Smooth muscle cell (in vitro differentiated cells): ENCODE results near the gene PIK3CA. TPM values are rescaled to one million over a fixed set of nuclear protein-coding genes. Genes with fewer than 3 reads are reported as not detected.
"Not testable (repeated sequence)": the region's sequence is repeated elsewhere in the genome, so short reads cannot be mapped to it uniquely, and the experiment has no call there.

Experiments used
- DNase-seq: peaks from one replicate; lab custom pipeline; 2025; ENCODE audit not compliant: unreplicated experiment; lab: John Stamatoyannopoulos, UW
- H2AFZ ChIP-seq: fragments of 200-600 bp; sonication (generic); 2 replicates; pipeline ENCODE4 v1.6.0; 2016; ENCODE audit warnings: antibody characterized with exemption, low read depth, mild to moderate bottlenecking
- H3F3A ChIP-seq: fragments of 200-600 bp; sonication (generic); 2 replicates; pipeline ENCODE4 v1.6.0; 2017; ENCODE audit warnings: antibody characterized with exemption, low read depth
- H3K27ac ChIP-seq: fragments of 200-600 bp; sonication (generic); 2 replicates; pipeline ENCODE4 v1.5.1; 2016; ENCODE audit warnings: low read depth, mild to moderate bottlenecking
- H3K27me3 ChIP-seq: fragments of 200-600 bp; sonication (generic); 2 replicates; pipeline ENCODE4 v1.6.1; 2016; ENCODE audit warnings: low read depth, mild to moderate bottlenecking
- H3K36me3 ChIP-seq: fragments of 200-600 bp; sonication (generic); 2 replicates; pipeline ENCODE4 v1.5.1; 2016; ENCODE audit warnings: low read depth
- H3K4me1 ChIP-seq: fragments of 200-600 bp; sonication (generic); 2 replicates; pipeline ENCODE4 v1.5.1; 2016; ENCODE audit warnings: low read depth
- H3K4me2 ChIP-seq: fragments of 200-600 bp; sonication (generic); 2 replicates; pipeline ENCODE4 v1.6.0; 2016; ENCODE audit warnings: mild to moderate bottlenecking
- H3K4me3 ChIP-seq: fragments of 200-600 bp; sonication (generic); 2 replicates; pipeline ENCODE4 v1.5.1; 2016; ENCODE audit warnings: mild to moderate bottlenecking
- H3K79me2 ChIP-seq: fragments of 200-600 bp; sonication (generic); 2 replicates; pipeline ENCODE4 v1.6.0; 2016; ENCODE audit warnings: low read depth, mild to moderate bottlenecking
- H3K9ac ChIP-seq: fragments of 200-600 bp; sonication (generic); 2 replicates; pipeline ENCODE4 v1.6.0; 2016; ENCODE audit warnings: low read depth
- H3K9me3 ChIP-seq: fragments of 200-600 bp; sonication (generic); replicated peaks from 2 replicates; pipeline ENCODE4 v1.5.1; 2016; ENCODE audit warnings: low read depth
- H4K20me1 ChIP-seq: fragments of 200-600 bp; sonication (generic); 2 replicates; pipeline ENCODE4 v1.6.0; 2016; ENCODE audit warnings: low read depth
- WGBS: methylation state at CpG from one replicate; pipeline ENCODE4 v1.1.7; 2016; ENCODE audit warnings: low lambda C conversion rate; 5-methylcytosine and 5-hydroxymethylcytosine counted together
- polyA plus RNA-seq: library from polyadenylated mRNA; unstranded; fragments of >200 nt; fragmentation: Nextera tagmentation; extraction: Ambion mirVana; gene quantifications from 2 replicates; pipeline ENCODE4 v1.2.1, GENCODE V29; 2016
- total RNA-seq: library from RNA; depleted of rRNA; stranded (reverse); fragments of >200 nt; gene quantifications from 2 replicates; pipeline ENCODE4 v1.2.3, GENCODE V29; 2014
- TF ChIP-seq, protein P1 (sequence below): fragments of 200-600 bp; sonication (generic); IDR thresholded peaks from 2 replicates; pipeline ENCODE4 v1.5.1; 2017; ENCODE audit warnings: borderline replicate concordance, mild to moderate bottlenecking, antibody characterized with exemption; ENCODE audit not compliant: insufficient read depth, poor library complexity, severe bottlenecking

The PIK3CA gene
- total and polyA plus RNA-seq, 2 experiments from 2014 or later: 6.1 to 19.6 TPM

- H3K36me3 ChIP-seq: no peaks in the 10 kb centered on the region
- no peaks in the 10 kb centered on the region for H3K9me3 ChIP-seq
- H3F3A ChIP-seq: peaks cover 6% of the 10 kb centered on the region
- no peak overlapping the region for H3K4me2 ChIP-seq
- H4K20me1 ChIP-seq: no peaks in the 10 kb centered on the region
- WGBS: 29% methylated on average over 1 of the region's 1 CpG
- H3K4me3 ChIP-seq: no peak overlapping the region
- no peak overlapping the region for H3K27ac ChIP-seq
- TF ChIP-seq, protein P1, sequence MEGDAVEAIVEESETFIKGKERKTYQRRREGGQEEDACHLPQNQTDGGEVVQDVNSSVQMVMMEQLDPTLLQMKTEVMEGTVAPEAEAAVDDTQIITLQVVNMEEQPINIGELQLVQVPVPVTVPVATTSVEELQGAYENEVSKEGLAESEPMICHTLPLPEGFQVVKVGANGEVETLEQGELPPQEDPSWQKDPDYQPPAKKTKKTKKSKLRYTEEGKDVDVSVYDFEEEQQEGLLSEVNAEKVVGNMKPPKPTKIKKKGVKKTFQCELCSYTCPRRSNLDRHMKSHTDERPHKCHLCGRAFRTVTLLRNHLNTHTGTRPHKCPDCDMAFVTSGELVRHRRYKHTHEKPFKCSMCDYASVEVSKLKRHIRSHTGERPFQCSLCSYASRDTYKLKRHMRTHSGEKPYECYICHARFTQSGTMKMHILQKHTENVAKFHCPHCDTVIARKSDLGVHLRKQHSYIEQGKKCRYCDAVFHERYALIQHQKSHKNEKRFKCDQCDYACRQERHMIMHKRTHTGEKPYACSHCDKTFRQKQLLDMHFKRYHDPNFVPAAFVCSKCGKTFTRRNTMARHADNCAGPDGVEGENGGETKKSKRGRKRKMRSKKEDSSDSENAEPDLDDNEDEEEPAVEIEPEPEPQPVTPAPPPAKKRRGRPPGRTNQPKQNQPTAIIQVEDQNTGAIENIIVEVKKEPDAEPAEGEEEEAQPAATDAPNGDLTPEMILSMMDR: no peak
- H2AFZ ChIP-seq: no peak overlapping the region
- H3K27me3 ChIP-seq: no peaks in the 10 kb centered on the region
- DNase-seq: no peak
- H3K4me1 ChIP-seq: no peaks in the 10 kb centered on the region
- no peaks in the 10 kb centered on the region for H3K79me2 ChIP-seq
- H3K9ac ChIP-seq: no peak overlapping the region
Measured at GRCh38 chr3:179105881-179106280, 42.3 kb upstream of the PIK3CA start.

GRCh38 chr3:179107617-179108016, 40.5 kb upstream of the PIK3CA start:
- no peaks in the 10 kb centered on the region for H3K9me3 ChIP-seq
- TF ChIP-seq, protein P1: no peak
- H3K9ac ChIP-seq: no peak overlapping the region
- peak overlapping the region; percentile 9 for H3K4me2 ChIP-seq
- H3F3A ChIP-seq: peaks cover 6% of the 10 kb centered on the region
- no peak overlapping the region for H3K4me3 ChIP-seq
- no peaks in the 10 kb centered on the region for H3K27me3 ChIP-seq
- no peak overlapping the region for H2AFZ ChIP-seq
- no peaks in the 10 kb centered on the region for H3K36me3 ChIP-seq
- DNase-seq: no peak
- WGBS: 91% methylated on average over 3 of the region's 3 CpGs
- H3K79me2 ChIP-seq: no peaks in the 10 kb centered on the region
- H3K4me1 ChIP-seq: no peaks in the 10 kb centered on the region
- H4K20me1 ChIP-seq: no peaks in the 10 kb centered on the region
- peak overlapping the region; percentile 9 for H3K27ac ChIP-seq

DNA sequence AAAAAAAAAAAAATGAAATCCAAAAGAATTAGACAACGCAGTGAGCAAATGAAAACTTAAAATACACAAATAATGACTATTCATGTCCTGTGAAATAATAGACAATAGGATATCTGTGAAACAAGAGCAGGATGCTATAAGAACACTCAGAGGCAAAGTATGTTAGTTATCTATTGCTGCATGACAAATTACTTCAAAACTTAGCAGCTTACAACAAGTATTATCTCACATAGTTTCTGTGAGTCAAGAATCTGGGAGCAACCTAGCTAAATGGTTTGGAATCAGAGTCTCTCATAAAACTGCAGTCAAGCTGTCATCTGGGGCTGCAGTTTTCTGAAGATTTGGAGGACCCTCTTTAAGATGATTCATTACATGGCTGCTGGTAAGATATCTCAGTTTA, 40.1 kb upstream of the PIK3CA start:
- no peak overlapping the region for H2AFZ ChIP-seq

GRCh38 chr3:179113903-179114302, 34.3 kb upstream of the PIK3CA start:
- no peaks in the 10 kb centered on the region for H3K27me3 ChIP-seq
- no peaks in the 10 kb centered on the region for H3K36me3 ChIP-seq
- no peak overlapping the region for H3K27ac ChIP-seq
- no peak for DNase-seq
- H3F3A ChIP-seq: no peaks in the 10 kb centered on the region
- no peak overlapping the region for H3K4me2 ChIP-seq
- H3K79me2 ChIP-seq: no peaks in the 10 kb centered on the region
- no peaks in the 10 kb centered on the region for H3K4me1 ChIP-seq
- TF ChIP-seq, protein P1: no peak
- H3K4me3 ChIP-seq: no peak overlapping the region
- no peaks in the 10 kb centered on the region for H4K20me1 ChIP-seq
- no peak overlapping the region for H2AFZ ChIP-seq
- no peaks in the 10 kb centered on the region for H3K9me3 ChIP-seq
- 40% methylated on average over 2 of the region's 2 CpGs for WGBS
- no peak overlapping the region for H3K9ac ChIP-seq

More for the DNA sequence above, 40.1 kb upstream of the PIK3CA start:
- Histone ChIP-seq H3K4me3 (no peak overlapping the region), H3K9me3 (no peaks in the 10 kb centered on the region), H4K20me1 (no peaks in the 10 kb centered on the region), H3F3A (peaks cover 6% of the 10 kb centered on the region), H3K9ac (no peak overlapping the region), H3K79me2 (no peaks in the 10 kb centered on the region), H3K4me1 (no peaks in the 10 kb centered on the region), H3K27ac (peak overlapping the region; percentile 9), H3K36me3 (no peaks in the 10 kb centered on the region), H3K27me3 (no peaks in the 10 kb centered on the region), H3K4me2 (peak overlapping the region; percentile 9)
- TF ChIP-seq, protein P1: no peak
- no peak for DNase-seq
- 69% methylated on average over 1 of the region's 1 CpG for WGBS

DNA sequence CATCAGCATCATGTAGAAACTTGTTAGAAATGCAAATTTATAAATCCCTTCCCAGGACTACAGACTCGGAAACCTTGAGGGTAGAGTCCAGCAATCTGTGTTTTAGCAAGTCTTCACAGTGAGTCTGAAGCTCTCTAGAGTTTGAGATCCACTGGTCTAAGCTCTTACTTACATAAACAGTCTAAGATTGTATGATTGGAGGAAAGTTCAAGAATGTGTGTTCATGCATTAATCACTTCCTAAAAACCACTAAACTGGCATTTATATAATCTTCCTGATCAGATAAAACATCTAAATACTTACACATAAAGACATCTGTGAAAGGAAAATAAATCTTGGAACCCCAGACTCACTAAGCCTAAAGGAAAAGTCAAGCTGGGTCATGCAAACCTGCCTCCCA, 32.7 kb upstream of the PIK3CA start:
- not testable (repeated sequence) for H4K20me1 ChIP-seq, H3F3A ChIP-seq, H3K4me2 ChIP-seq, H3K9ac ChIP-seq, H3K79me2 ChIP-seq, DNase-seq, H3K4me3 ChIP-seq, H2AFZ ChIP-seq, H3K9me3 ChIP-seq, H3K36me3 ChIP-seq, H3K4me1 ChIP-seq, H3K27ac ChIP-seq, H3K27me3 ChIP-seq
- 14% methylated on average over 1 of the region's 1 CpG for WGBS
